GM19099 (cell line): ENCODE measurements around the gene MVD.

Source experiments
- POLR2A ChIP-seq: IDR thresholded peaks from 3 replicates; pipeline ENCODE4 v1.6.1; 2011; ENCODE audit warnings: low read depth; ENCODE audit not compliant: insufficient read length; ENCODE audit errors: extremely low read depth

Gene MVD

DNA sequence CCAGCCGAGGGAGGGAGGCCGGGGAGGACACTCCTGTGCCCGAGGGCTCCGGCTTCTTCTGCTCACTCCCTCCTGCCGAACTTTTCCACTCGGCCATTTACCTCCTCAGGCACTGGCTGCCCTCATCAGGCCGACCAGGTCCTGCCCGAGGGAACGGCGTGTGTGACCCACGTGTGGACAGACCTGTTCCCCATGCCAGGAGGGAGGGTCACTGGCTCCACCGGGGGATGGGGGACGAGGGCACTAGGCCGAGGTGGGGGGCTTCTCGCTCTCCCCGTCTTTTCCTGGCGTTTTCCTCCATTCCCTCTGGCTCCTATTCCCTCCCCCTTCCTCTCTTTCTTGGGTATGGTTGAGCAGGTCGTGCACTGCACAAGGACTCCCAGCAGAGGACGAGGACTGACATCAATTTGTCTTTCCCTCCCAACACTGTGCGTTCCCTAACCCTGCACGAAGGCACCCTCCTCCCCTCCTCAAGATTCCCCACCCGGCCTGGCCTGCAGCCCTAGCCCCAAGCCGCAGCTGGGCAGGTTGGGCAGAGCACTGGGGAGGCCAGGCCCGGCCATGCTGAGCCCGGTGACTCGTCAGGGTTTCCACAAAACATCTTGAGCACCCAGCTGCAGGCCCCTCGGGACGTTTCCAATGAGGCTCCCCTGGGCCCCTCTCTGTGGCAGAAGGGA is 27.8 kb downstream of the MVD start:
- no peak for TF ChIP-seq POLR2A

DNA sequence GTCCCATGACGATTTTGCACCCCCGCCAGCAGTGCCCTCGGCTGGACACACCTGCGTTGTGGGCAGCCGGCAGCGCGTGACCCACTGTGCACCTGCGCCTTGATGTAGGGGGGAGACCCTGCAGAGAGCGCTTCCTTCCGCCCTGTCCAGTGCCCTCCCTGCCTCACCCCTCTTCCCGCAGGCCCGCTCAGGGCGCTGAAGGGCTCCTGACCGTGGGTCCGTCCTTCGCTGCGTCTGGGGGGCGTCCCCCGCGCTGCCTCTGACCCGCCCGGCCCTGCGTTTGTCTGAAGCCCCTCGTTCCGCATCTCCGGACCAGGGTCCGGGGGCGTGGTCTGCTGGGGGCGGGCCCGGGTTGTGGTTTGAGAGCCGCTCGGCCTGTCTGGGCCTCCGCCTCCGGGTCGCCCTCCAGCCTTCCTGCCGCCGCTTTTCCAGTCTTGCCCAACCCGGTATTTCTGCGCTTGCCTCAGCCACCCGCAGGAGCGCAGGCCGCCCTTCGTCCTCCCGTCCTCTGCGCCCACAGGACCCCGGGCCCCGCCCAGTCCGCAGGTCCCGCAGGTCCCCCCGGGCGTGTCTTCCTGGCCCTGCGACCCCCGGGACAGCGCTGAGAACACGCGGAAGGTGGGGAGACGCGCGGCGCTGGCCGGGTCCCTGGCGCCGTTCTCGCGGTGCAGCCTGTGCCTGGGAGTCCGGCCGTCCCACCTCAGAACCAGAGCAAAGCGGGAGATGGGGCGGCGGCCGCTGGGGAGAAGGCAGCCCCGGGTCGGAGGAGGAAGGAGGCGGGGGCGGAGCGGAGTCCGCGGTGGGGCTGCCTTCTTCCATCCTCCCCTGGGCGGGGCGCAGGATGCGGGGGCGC is 28.5 kb downstream of the MVD start:
- TF ChIP-seq POLR2A = peak; percentile 37

DNA sequence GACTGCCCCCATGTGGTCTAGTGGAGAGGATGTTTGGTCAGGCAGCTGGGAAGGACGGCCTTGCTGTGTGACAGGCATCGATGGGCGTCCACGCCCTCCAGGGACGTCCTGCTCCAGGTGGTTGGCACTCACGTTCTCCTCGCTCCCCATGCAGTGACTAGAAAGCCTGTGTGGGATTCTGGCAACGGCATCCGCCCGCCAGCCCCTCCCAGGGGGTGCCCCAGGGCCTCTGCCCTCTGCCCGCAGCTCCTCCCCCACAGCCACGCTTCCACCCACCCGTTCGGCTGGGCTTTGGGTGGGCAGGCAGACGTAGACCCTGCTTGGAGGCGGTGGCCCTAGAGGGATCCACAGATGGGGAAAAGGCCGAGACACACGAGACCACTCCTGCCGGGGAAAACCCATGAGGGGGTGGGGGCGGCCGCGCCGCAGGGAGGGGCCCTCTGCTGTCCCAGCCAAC is 29.2 kb downstream of the MVD start:
- TF ChIP-seq POLR2A = no peak

DNA sequence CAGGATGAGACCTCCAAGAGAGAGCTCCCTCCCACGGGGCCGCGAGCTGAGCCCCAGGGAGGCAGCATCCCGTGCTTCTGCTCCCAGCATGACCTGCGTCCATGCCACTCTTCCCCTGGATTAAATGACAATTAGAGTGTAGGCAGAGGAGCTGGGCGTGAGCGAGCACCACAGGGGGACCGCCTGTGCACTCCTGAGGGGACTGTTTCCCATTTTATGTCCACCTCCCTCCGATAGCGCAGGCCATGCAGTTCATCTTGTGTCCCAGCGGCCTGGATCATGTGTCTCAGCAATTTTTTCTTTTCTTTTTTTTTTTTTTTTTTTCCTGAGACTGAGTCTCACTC is 30.3 kb downstream of the MVD start:
- no peak for TF ChIP-seq POLR2A

DNA sequence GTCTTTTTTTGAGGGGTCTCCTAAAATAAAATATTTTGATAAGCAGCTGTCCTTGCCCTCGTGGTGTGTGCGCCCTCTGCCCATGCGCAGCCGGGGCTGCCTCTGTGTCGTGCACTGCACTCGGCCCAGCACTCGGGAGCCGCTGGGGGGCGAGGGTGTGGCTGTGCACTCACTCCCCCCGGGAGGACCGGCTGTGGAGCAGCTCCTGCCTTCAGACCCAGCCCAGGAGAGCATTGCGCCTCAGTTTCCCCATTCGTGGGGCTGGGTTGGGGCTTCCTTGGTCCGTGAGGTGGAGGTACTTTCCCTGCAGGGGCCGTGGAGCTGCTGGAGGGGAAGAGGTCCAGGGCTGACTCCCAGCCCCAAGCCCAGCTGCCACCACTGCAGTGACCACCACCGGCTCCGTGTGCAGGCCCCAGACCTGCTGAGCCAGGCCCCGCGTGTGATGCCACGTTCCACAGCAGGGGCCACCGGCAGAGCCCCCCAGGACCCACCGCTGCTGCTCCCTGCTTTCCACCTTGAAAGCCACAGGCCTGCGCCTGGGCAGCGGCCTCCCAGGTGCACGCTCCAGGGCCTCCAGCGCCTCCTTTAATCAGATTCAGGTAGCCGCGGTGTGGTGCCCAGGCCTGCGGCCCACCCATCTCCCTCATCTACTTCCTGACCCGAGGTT is 30.8 kb downstream of the MVD start:
- TF ChIP-seq POLR2A = no peak

DNA sequence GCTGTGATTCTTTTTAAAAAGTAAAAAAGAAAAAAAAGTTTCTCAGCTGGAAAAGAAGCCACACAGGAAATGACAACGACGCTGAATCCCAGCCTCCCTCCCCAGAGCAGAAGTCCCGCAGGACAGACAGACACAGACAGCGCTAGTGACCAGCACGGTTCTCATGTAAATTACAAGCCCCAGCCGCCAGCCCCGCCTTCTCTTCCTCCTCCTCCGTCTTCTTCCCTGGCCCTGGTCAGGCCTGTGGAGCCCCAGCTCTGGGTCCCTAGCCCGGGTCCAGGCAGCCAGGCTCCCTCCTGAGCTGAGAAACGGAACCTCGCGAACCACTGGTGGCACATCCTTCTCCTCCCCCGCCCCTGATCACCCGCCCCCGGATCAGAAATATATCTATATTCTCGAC is 31.5 kb downstream of the MVD start:
- no peak for TF ChIP-seq POLR2A

DNA sequence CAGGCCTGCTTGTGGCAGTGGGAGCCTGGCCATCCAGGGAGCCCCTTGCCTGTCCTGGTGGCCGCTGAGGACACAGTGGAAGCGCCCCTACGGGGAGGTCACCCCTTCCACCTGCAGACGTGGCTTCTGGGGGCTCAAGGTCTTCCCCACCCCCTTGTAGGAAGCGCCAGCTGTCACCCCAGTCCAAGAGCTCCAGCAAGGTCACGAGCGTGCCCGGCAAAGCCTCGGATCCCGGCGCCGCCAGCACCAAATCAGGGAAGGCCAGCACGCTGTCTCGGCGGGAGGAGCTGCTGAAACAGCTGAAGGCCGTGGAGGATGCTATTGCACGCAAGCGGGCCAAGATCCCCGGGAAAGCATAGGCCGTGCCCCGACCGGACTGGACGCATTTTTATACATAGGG is 31.9 kb downstream of the MVD start:
- no peak for TF ChIP-seq POLR2A

DNA sequence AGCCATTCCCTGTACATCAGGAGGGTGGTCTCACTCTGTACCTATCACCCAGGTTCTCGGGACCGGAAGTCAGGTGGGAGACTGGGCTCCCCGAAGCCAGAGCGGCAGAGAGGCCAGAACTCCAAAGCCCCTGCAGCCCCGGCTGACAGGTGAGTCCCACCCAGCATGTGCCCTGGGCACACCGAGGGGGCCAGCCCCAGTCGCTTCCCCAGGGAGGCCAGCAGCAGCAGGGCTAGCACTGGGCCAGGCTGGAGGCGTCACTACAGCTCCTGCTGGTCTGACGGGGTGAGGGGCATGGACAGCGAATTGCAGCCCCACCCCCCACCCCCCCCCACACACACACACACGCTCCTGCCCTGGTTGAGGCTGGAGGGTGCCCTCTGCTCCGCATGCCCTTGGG is 32.5 kb downstream of the MVD start:
- TF ChIP-seq POLR2A = no peak

DNA sequence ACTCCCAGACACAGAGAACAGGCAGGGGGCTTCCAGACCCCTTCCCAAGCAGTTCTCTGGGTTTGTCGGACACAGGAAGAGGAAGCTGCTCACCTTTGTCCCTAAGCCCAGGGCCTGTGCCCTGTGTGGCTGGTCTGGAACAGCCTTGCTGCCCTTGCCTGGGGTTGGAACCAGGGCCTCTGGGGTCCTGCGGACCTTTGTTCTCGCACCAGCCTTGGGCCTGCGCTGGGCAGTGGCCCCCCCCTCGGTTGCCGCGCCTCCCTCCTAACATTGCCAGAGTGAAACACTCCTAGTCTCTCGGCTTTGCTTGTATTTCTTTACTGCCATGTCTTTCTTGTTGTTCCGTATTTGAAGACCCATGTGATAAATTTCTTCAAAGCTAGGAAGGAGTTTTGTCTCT is 33.1 kb downstream of the MVD start:
- TF ChIP-seq POLR2A = no peak

DNA sequence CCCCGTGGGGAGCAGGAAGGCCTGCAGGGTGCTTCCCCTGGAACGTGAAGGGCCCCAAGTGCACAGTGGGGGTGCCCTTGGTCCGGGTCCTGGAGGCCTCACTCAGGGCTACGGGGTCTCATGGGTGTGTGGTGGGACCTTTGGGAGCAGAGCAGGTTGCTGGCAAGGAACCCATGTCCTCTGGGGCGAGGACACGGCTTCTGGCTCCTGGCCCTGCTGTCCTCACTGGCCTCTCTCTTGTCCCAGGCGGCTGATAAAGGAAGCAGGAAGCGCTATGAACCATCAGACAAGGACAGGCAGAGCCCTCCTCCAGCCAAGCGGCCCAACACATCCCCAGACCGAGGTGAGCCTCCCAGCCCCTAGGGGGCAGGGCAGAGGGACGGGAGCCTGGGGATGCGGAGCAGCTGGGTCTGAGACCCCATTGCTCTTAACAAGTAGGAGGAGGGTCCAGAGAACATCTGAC is 34.3 kb downstream of the MVD start:
- no peak for TF ChIP-seq POLR2A

DNA sequence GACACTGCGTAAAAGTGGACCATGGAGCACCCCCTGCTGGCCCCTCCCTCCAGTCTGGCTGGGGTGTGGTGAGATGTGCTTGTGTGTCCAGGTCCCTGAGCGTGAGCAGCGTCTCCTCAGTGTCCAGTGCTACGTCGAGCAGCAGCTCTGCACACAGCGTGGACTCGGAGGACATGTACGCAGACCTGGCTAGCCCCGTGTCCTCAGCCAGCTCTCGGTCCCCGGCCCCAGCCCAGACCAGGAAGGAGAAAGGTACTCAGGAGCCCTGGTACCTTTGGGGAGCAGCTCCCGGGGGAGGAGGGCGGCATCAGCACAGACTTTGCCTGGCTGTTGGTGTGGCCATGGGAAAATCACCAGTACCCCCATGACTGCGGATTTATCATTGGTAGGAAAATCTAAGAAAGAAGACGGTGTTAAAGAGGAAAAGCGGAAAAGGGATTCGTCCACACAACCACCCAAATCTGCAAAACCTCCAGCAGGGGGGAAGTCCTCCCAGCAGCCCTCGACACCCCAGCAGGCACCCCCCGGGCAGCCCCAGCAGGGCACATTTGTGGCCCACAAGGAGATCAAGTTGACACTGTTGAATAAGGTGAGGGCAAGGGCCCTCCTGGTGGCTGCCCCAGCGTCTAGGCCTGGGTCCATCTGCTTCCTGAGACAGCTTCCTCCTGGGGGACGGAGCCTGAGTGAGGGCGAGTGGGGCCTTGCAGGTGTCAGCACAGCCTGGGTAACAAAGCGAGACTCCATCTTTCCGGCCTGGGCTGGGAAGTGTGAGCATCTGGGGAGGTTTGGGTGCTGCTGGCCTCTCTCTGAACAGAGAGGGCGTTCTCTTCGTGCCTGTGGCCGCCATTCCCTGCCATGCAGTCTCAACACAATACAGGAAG is 35.1 kb downstream of the MVD start:
- TF ChIP-seq POLR2A = no peak

DNA sequence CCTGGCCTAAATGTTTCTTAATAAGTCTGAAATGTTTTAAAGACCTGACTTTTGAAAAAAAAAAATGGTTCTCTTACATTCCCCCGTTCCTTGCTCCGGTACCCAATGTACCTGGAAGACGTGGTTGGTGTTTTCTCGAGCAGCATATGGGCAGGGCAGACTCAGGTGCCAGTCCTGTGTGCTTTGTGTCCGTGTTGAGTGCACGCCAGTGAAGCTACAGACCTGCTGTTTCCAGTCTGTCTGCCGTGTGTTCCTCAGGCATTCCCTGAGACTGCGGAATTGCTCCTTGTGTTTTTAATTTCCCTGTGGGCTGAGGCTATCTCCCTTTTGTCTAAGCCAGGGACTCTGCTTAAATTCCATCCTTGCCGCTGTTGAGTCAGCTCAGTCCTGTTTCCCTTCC is 36.2 kb downstream of the MVD start:
- TF ChIP-seq POLR2A = no peak

DNA sequence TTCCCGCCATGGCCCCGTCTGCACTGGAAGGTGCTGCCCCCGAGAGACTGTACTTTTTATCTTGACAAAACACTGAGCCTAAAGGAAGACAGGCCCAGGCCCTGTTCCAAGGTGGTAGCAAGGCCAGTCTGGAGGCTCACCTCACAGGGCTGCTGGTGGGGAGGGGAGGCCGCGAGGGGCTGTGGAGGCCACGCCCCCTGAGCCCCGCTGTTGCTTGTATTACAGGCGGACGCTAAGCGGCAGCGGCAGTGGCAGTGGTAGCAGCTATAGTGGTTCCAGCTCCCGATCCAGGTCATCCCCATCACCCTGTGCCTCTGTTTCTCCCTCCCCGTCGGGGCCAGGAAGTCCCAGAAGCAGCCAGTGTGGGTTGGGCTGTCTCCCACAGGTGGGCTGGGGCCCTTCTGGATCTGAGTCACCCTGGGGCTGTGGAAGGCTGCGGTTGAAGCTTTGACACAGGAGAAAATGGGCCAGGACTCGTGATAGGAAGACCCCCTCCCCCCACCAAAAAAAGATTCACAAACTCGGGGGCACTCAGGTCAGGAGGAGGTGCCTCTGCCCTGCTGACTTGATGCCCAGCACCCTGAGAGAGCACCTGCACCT is 37.8 kb downstream of the MVD start:
- TF ChIP-seq POLR2A = no peak

DNA sequence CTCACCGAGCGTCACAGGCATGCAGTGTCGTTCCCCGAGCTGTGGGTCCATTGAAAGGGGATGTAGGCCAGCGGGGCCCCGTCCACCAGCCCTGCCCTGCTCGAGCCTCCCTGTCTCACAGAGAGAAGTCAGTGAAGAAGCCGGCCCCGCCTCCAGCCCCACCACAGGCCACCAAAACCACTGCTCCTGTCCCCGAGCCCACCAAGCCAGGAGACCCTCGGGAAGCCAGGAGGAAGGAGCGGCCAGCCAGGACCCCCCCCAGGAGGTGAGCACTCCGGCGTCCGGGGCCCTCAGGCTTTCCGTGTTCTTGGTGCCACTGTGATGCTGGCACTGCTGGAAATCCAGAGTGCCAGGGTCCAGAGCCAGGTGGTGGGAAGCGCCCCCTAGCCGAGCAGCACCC is 38.4 kb downstream of the MVD start:
- no peak for TF ChIP-seq POLR2A
